Hematopoietic multipotent progenitor cell treated with erythropoietin and hydrocortisone succinate and interleukin-3 and kit ligand, for 6 days (in vitro differentiated cells): Measurements from ENCODE around the gene PSMC3.
A peak's percentile ranks its signal among the peaks of the same experiment; 100 is the strongest.

Experiments
- DNase-seq: peaks from one replicate; pipeline ENCODE4 v3.0.0-alpha.2; 2015

PSMC3 gene

GRCh38 chr11:47393163-47394049 is 32.8 kb downstream of the PSMC3 start:
- peak; percentile 55 for DNase-seq

- no peak for DNase-seq
Observed at GRCh38 chr11:47392546-47393162, 33.6 kb downstream of the PSMC3 start.

GRCh38 chr11:47391711-47392432 is 34.4 kb downstream of the PSMC3 start:
- DNase-seq, result no peak

- DNase-seq, result no peak
Observed at GRCh38 chr11:47391077-47391583, 35.1 kb downstream of the PSMC3 start.

GRCh38 chr11:47390422-47390760 is 35.8 kb downstream of the PSMC3 start:
- no peak for DNase-seq

- no peak for DNase-seq
Observed at GRCh38 chr11:47389577-47390421, 36.4 kb downstream of the PSMC3 start.

GRCh38 chr11:47388697-47389576 is 37.3 kb downstream of the PSMC3 start:
- DNase-seq, result no peak

- peak; percentile 65 for DNase-seq
Observed at GRCh38 chr11:47387944-47388696, 38.1 kb downstream of the PSMC3 start.

- DNase-seq, result no peak
Observed at GRCh38 chr11:47384498-47384897, 41.7 kb downstream of the PSMC3 start.

GRCh38 chr11:47383071-47383470 is 43.2 kb downstream of the PSMC3 start:
- no peak for DNase-seq

GRCh38 chr11:47380078-47380477 is 46.2 kb downstream of the PSMC3 start:
- DNase-seq, result no peak

GRCh38 chr11:47379317-47379716 is 46.9 kb downstream of the PSMC3 start:
- DNase-seq, result no peak

GRCh38 chr11:47378836-47379170 is 47.4 kb downstream of the PSMC3 start:
- DNase-seq, result no peak

GRCh38 chr11:47378010-47378835 is 48.0 kb downstream of the PSMC3 start, which contains the start of gene SPI1:
Gene SPI1, minus strand, starts transcription at chr11:47378547. Its CDS starts 194 bp downstream, at chr11:47378353.
- DNase-seq, result peak; percentile 97

GRCh38 chr11:47377571-47378009 is 48.6 kb downstream of the PSMC3 start:
- DNase-seq, result peak; percentile 67

- DNase-seq, result peak; percentile 74
Observed at GRCh38 chr11:47376525-47377371, 49.5 kb downstream of the PSMC3 start.

GRCh38 chr11:47376107-47376524 is 50.1 kb downstream of the PSMC3 start:
- no peak for DNase-seq

GRCh38 chr11:47375546-47376085 is 50.6 kb downstream of the PSMC3 start:
- DNase-seq, result no peak
